SU-DHL-6 (cell line): ENCODE data around the gene CDH13.

ENCODE experiments used
- H2AFZ ChIP-seq: fragments of 200-600 bp; sonication (generic); 2 replicates; pipeline ENCODE4 v1.6.1; 2014; ENCODE audit warnings: low read depth, mild to moderate bottlenecking, moderate library complexity, mixed read lengths, antibody characterized with exemption, low read length; ENCODE audit not compliant: severe bottlenecking
- H3F3A ChIP-seq: fragments of 200-600 bp; shearing (Covaris generic); 2 replicates; pipeline ENCODE4 v1.6.0; 2016; ENCODE audit warnings: antibody characterized with exemption, mild to moderate bottlenecking; ENCODE audit not compliant: insufficient read depth
- H3K27ac ChIP-seq: fragments of 200-600 bp; sonication (generic); 2 replicates; pipeline ENCODE4 v1.5.1; 2016; ENCODE audit warnings: low read depth, mild to moderate bottlenecking, low read length, moderate library complexity, mixed read lengths
- H3K27me3 ChIP-seq: fragments of 200-600 bp; sonication (generic), shearing (Covaris generic); 2 replicates; pipeline ENCODE4 v1.6.0; 2014; ENCODE audit warnings: mild to moderate bottlenecking, low read length
- H3K36me3 ChIP-seq: fragments of 200-600 bp; sonication (generic); 2 replicates; pipeline ENCODE4 v1.6.1; 2014; ENCODE audit warnings: mild to moderate bottlenecking, low read length, mixed read lengths
- H3K4me2 ChIP-seq: fragments of 300-600, 200-600 bp; shearing (Covaris generic), sonication (generic); 2 replicates; pipeline ENCODE4 v1.6.0; 2014; ENCODE audit warnings: low read length, low read depth, mild to moderate bottlenecking; ENCODE audit not compliant: poor library complexity, severe bottlenecking
- H3K4me3 ChIP-seq: fragments of 200-600 bp; sonication (generic); 2 replicates; pipeline ENCODE4 v1.5.1; 2014; ENCODE audit warnings: antibody characterized with exemption, low read length, mild to moderate bottlenecking, mixed read lengths; ENCODE audit not compliant: insufficient read depth, poor library complexity, severe bottlenecking
- H3K79me2 ChIP-seq: fragments of 200-600 bp; sonication (generic); 2 replicates; pipeline ENCODE4 v1.6.1; 2014; ENCODE audit warnings: mild to moderate bottlenecking, low read length, moderate library complexity; ENCODE audit not compliant: insufficient read depth
- H3K9ac ChIP-seq: fragments of 200-600 bp; sonication (generic); 2 replicates; pipeline ENCODE4 v1.7.0; 2014; ENCODE audit warnings: mild to moderate bottlenecking, low read length
- H3K9me2 ChIP-seq: fragments of 200-600 bp; sonication (generic); replicated peaks from 2 replicates; pipeline ENCODE4 v1.6.1; 2014; ENCODE audit warnings: low read length; ENCODE audit not compliant: insufficient read depth
- H3K9me3 ChIP-seq: fragments of 200-600 bp; sonication (generic); 2 replicates; pipeline ENCODE4 v1.6.1; 2014; ENCODE audit warnings: low read length, mixed read lengths; ENCODE audit not compliant: insufficient read depth
- H4K20me1 ChIP-seq: fragments of 200-600 bp; sonication (generic); 2 replicates; pipeline ENCODE4 v1.6.1; 2014; ENCODE audit warnings: low read depth, mild to moderate bottlenecking, antibody characterized with exemption, low read length, moderate library complexity, mixed read lengths
- EZH2phosphoT487 ChIP-seq: fragments of 200-600 bp; sonication (generic), shearing (Covaris generic); conservative IDR thresholded peaks from 2 replicates; pipeline ENCODE4 v1.6.1; 2018; ENCODE audit warnings: mild to moderate bottlenecking, antibody characterized with exemption, low read length, moderate library complexity, mixed read lengths
- TF ChIP-seq, protein P1 (sequence below): fragments of 200-600 bp; sonication (generic); IDR thresholded peaks from one replicate; pipeline ENCODE4 v1.5.1; 2017; ENCODE audit warnings: antibody characterized with exemption, mild to moderate bottlenecking, low read length, moderate library complexity; ENCODE audit not compliant: insufficient read depth, poor library complexity, severe bottlenecking

The CDH13 gene

DNA sequence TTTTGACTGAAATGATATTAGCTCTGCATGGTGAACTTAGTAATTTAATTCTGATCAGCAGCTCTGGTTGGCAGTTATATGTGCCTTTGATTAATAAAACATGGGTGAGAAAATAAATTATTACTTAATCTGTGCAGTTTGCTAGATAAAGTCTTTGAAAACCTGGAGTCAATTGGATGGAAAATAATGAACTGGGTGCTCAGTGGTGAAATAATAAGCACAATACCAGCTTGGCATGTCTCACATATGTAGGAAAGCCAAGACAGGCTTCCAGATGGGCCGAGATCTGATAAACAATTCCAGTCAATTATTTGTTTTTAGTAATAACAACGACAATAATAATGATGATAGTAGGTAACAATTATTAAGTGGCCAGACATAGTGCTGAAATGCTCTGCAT is 326.7 kb downstream of the CDH13 start:
- no peak overlapping the region for H3K4me3 ChIP-seq
- H3K9ac ChIP-seq: no peak overlapping the region
- H3K27me3 ChIP-seq: no peaks in the 10 kb centered on the region
- no peaks in the 10 kb centered on the region for H3K79me2 ChIP-seq
- H3F3A ChIP-seq: no peaks in the 10 kb centered on the region
- no peak overlapping the region for H2AFZ ChIP-seq
- TF ChIP-seq, protein P1, sequence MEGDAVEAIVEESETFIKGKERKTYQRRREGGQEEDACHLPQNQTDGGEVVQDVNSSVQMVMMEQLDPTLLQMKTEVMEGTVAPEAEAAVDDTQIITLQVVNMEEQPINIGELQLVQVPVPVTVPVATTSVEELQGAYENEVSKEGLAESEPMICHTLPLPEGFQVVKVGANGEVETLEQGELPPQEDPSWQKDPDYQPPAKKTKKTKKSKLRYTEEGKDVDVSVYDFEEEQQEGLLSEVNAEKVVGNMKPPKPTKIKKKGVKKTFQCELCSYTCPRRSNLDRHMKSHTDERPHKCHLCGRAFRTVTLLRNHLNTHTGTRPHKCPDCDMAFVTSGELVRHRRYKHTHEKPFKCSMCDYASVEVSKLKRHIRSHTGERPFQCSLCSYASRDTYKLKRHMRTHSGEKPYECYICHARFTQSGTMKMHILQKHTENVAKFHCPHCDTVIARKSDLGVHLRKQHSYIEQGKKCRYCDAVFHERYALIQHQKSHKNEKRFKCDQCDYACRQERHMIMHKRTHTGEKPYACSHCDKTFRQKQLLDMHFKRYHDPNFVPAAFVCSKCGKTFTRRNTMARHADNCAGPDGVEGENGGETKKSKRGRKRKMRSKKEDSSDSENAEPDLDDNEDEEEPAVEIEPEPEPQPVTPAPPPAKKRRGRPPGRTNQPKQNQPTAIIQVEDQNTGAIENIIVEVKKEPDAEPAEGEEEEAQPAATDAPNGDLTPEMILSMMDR: no peak
- TF ChIP-seq EZH2phosphoT487: no peak
- no peaks in the 10 kb centered on the region for H3K36me3 ChIP-seq
- no peak overlapping the region for H3K27ac ChIP-seq
- H3K9me2 ChIP-seq: no peaks in the 10 kb centered on the region
- H4K20me1 ChIP-seq: no peaks in the 10 kb centered on the region
- no peak overlapping the region for H3K4me2 ChIP-seq
- no peaks in the 10 kb centered on the region for H3K9me3 ChIP-seq

DNA sequence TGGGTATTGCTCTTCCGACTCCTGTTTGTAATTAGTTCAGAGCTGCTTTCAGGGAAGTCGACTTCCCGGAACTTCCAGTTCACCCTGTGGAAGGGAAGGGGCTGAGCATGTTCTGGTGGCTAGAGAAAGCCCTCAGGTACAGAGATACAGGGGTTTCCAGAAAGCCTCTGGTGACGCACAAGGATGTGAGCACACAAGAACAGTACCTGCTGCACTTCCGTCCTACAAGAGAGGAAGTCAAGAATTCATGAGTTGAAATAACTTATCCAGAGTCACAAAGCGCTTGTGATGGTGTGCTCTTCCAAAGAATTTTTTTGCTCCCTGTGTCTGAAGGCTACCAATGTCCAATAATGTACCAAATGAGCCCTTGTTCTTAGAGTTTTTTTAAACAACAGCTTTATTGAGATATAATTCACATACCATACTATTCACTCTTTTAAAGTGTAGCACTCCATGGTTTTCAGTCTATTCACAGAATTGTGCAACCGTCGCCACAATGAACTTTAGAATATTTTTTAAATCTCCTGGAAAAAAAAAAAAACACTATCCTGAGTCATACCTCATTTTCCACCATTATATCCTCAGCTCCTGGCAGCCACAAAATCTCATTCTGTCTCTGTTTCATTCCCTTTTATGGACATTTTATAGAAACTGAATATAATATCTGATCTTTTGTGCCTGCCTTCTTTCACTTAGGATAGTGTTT is 327.6 kb downstream of the CDH13 start:
- Histone ChIP-seq H3K36me3 (no peaks in the 10 kb centered on the region), H3K9me3 (no peaks in the 10 kb centered on the region), H3K9me2 (no peaks in the 10 kb centered on the region), H3K4me2 (no peak overlapping the region), H4K20me1 (no peaks in the 10 kb centered on the region), H3K27ac (no peak overlapping the region), H3F3A (no peaks in the 10 kb centered on the region), H3K9ac (no peak overlapping the region), H3K27me3 (no peaks in the 10 kb centered on the region), H3K4me3 (no peak overlapping the region), H2AFZ (no peak overlapping the region), H3K79me2 (no peaks in the 10 kb centered on the region)
- TF ChIP-seq, protein P1: no peak
- no peak for TF ChIP-seq EZH2phosphoT487

DNA sequence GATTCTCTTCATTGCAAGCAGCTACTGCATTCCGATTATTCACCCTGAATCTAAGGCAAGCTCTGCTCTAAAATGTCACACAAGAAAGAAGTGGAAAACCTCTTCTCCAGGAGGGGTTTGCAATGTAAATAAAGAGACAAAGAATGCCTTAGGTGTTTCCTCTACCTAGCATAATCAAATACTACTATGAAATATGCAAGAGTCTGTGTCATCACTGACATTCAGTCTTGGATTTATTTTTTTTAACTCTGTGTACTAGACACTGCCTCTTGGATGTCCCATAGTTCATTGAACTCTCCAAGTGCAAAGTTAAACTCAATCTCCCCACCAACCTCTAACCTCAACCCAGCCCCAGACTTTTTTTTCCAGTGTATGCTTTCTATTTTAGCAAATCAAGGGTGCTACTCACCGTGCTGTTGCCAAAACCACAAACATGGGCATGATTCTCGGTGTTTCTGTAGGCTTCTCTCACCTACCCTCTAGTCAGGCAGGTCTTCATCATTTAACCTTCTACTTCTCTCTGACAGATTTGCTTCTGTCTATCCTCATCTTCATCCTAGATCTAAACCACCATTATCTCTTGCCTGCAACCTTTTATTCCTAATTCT is 329.1 kb downstream of the CDH13 start:
- Histone ChIP-seq H3K79me2 (no peaks in the 10 kb centered on the region), H3K9ac (no peak overlapping the region), H3K4me3 (no peak overlapping the region), H3K36me3 (no peaks in the 10 kb centered on the region), H3K27ac (no peak overlapping the region), H3K9me2 (no peaks in the 10 kb centered on the region), H3K27me3 (no peaks in the 10 kb centered on the region), H3K4me2 (no peak overlapping the region), H4K20me1 (no peaks in the 10 kb centered on the region), H3F3A (no peaks in the 10 kb centered on the region), H2AFZ (no peak overlapping the region), H3K9me3 (no peaks in the 10 kb centered on the region)
- TF ChIP-seq, protein P1: no peak
- no peak for TF ChIP-seq EZH2phosphoT487
